ENCODE measurements around the gene PITX2. TPM values are rescaled to one million over a fixed set of nuclear protein-coding genes. Genes with fewer than 3 reads are reported as not detected.

Gene PITX2
- total RNA-seq, 4 donors from 2014 or later: 3.5 to 31.3 (median 18.2) TPM

DNA sequence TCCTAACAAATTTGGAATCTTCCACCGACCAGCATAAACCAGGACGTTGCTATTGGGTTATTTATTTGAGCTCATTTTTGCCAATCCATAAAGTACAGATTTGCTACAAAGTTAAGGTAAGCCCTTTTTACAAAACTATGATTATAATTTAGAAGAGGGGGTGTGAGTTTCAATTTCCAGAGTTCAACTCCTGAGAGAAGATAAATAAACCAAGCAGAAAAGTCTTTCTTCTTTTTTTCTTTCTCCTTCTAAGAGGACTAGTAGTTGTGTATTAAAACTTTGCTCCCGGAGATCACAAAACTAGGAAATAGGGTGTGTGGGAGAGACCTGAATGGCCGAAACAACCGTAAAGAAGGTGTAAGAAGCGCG, 2.6 kb downstream of the PITX2 start:
- ATAC-seq: no peak
- no peaks in the 10 kb centered on the region for H3K36me3 ChIP-seq
- H3K27ac ChIP-seq: peak overlapping the region in 3 of 4 donors; percentile 83 to 87 (median 86)
- WGBS, 2 donors (ENCODE audit: low coverage in 1 of 2): 23 to 49% methylated on average over 6 to 7 of the region's 7 CpGs
- no peak for TF ChIP-seq POLR2AphosphoS5 (IDR thresholded peaks at IDR 0.05)
- no peak for TF ChIP-seq EP300 (IDR thresholded peaks at IDR 0.05)
- TF ChIP-seq, protein P1, sequence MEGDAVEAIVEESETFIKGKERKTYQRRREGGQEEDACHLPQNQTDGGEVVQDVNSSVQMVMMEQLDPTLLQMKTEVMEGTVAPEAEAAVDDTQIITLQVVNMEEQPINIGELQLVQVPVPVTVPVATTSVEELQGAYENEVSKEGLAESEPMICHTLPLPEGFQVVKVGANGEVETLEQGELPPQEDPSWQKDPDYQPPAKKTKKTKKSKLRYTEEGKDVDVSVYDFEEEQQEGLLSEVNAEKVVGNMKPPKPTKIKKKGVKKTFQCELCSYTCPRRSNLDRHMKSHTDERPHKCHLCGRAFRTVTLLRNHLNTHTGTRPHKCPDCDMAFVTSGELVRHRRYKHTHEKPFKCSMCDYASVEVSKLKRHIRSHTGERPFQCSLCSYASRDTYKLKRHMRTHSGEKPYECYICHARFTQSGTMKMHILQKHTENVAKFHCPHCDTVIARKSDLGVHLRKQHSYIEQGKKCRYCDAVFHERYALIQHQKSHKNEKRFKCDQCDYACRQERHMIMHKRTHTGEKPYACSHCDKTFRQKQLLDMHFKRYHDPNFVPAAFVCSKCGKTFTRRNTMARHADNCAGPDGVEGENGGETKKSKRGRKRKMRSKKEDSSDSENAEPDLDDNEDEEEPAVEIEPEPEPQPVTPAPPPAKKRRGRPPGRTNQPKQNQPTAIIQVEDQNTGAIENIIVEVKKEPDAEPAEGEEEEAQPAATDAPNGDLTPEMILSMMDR (IDR thresholded peaks at IDR 0.05): no peak
- TF ChIP-seq POLR2A (IDR thresholded peaks at IDR 0.05): no peak
- peak overlapping the region in 1 of 2 donors; percentile 73 for H3K4me3 ChIP-seq
- H3K4me1 ChIP-seq: peaks cover 0 to 77% (median 0%) of the 10 kb centered on the region in 3 donors
- no peaks in the 10 kb centered on the region for H3K9me3 ChIP-seq
- peaks cover 92% of the 10 kb centered on the region for H3K27me3 ChIP-seq

DNA sequence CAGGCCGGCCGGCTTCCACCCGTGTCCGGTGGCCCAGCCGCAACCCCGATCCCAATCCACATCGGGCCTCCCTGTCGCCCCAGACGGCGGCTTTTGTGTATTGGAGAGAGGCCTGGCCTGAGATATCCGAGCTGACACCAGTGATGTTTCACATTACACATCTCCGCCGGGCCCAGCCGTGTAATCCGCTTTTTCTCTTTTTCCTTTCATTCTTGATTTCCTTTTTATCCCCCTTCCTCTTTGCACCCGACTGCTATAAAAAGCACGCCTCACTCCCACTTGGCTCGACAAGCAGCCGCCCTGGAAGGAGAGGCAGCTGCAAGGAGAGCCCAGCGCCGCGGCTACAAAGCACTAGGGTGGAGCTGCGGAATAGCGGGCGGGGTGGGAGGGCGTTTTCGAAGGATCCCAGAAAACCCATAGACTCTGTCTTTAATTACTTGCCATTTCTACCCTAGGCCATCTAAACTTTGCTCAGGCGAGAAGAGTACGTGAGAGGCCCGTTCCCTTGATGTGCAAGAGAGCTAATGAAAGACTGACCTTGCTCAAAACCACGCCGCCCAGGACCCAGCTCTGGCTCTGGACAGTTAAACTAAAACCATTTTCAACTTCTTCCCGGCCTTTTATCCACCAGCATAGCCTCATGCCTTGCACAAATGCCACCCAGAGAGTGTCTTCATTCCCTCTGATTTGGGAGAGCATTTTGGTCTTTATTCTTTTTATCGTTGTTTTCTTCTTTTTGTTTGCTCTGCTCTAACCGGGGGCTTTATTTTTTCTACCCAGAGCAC, 3.2 kb downstream of the PITX2 start:
- ATAC-seq: no peak
- peaks cover 0 to 77% (median 0%) of the 10 kb centered on the region in 3 donors for H3K4me1 ChIP-seq
- peak overlapping the region in 3 of 4 donors; percentile 83 to 87 (median 86) for H3K27ac ChIP-seq
- no peaks in the 10 kb centered on the region for H3K9me3 ChIP-seq
- H3K27me3 ChIP-seq: peaks cover 92% of the 10 kb centered on the region
- peak overlapping the region in 1 of 2 donors; percentile 73 for H3K4me3 ChIP-seq
- TF ChIP-seq POLR2AphosphoS5 (IDR thresholded peaks at IDR 0.05): no peak
- no peak for TF ChIP-seq EP300 (IDR thresholded peaks at IDR 0.05)
- TF ChIP-seq, protein P1 (IDR thresholded peaks at IDR 0.05): no peak
- no peak for TF ChIP-seq POLR2A (IDR thresholded peaks at IDR 0.05)
- WGBS, 2 donors (ENCODE audit: low coverage in 1 of 2): 24 to 33% methylated on average over 14 to 33 of the region's 35 CpGs
- H3K36me3 ChIP-seq: no peaks in the 10 kb centered on the region

DNA sequence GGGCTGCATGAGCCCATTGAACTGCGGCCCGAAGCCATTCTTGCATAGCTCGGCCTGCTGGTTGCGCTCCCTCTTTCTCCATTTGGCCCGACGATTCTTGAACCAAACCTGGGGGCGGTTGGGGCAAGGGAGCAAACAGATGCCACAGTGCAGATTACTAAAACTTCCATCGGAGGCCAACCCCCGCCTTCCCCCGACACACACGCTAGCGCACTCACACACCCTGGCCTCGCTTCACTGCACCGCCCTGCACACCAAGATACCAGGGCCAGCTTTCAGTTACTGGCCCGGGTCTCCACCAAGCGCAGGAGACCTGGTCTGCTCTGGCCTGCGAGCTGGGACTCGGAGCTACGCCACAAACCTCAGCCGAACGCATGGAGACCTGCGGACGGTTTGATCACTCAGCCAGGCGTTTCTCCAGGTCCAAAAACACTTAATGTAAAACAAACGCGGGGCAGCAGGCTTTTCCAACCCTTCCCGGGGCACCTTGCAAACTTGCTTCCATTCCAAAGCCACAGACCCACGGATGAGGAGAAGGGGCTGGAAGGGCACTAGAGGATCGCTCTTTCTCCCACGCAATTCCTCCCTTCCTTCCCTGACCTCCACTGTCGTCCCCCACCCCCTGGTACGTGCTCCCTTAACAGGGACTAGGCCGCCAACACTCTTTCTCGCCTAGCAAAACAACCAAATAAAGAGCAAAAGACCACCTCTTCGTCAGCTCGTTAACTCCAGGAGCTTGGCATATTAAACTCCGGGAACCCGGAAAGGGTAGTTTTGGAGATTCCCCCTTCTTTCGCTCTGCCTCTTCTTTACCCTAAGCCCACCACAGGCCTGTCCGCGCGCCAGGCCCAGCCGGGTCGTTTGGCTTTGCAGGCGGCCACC, 4.1 kb downstream of the PITX2 start:
- peak overlapping the region in 3 of 4 donors; percentile 83 to 87 (median 86) for H3K27ac ChIP-seq
- peaks cover 0 to 77% (median 0%) of the 10 kb centered on the region in 3 donors for H3K4me1 ChIP-seq
- no peak for ATAC-seq
- 24 to 43% methylated on average over 9 to 19 of the region's 45 CpGs for WGBS, 2 donors (ENCODE audit: low coverage in 1 of 2)
- no peaks in the 10 kb centered on the region for H3K9me3 ChIP-seq
- TF ChIP-seq POLR2AphosphoS5 (IDR thresholded peaks at IDR 0.05): no peak
- TF ChIP-seq EP300 (IDR thresholded peaks at IDR 0.05): no peak
- TF ChIP-seq, protein P1 (IDR thresholded peaks at IDR 0.05): no peak
- TF ChIP-seq POLR2A (IDR thresholded peaks at IDR 0.05): no peak
- peak overlapping the region in 1 of 2 donors; percentile 73 for H3K4me3 ChIP-seq
- H3K27me3 ChIP-seq: peaks cover 94% of the 10 kb centered on the region
- no peaks in the 10 kb centered on the region for H3K36me3 ChIP-seq

DNA sequence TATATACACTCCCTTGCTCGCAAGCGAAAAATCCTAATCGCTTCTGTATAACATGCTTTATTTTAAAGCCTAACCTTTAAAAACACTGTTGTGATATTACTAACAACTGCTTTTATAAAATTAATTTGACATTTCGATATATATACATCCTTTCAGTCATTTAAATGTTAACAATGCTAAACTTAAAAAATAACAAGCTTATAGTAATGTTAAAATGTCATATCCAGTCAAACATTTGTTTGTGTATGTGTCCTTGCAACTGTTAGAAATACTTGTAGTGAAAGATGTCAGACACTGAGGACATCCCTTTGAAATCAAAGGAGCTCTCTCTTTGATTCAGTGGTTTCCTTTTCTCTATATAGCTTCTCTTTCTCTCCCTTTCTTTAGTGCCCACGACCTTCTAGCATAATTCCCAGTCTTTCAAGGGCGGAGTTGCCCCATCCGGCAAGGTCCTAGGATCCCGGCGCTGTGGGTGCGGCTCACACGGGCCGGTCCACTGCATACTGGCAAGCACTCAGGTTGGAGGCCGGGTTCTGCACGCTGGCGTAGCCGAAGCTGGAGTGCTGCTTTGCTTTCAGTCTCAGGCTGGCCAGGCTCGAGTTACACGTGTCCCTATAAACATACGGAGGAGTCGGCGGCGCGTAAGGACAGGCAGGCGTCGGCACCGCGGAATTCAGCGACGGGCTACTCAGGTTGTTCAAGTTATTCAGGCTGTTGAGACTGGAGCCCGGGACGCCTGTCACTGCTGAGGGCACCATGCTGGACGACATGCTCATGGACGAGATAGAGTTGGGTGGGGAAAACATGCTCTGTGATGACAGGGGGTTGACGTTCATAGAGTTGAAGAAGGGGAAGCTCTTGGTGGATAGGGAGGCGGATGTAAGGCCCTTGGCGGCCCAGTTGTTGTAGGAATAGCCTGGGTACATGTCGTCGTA, 5.0 kb downstream of the PITX2 start:
- WGBS, 2 donors (ENCODE audit: low coverage in 1 of 2): 24 to 31% methylated on average over 9 to 16 of the region's 38 CpGs
- peak overlapping the region in 3 of 4 donors; percentile 83 to 87 (median 86) for H3K27ac ChIP-seq
- H3K27me3 ChIP-seq: peaks cover 94% of the 10 kb centered on the region
- peaks cover 0 to 69% (median 0%) of the 10 kb centered on the region in 3 donors for H3K4me1 ChIP-seq
- TF ChIP-seq EP300 (IDR thresholded peaks at IDR 0.05) (no peak), POLR2A (IDR thresholded peaks at IDR 0.05) (peak in 1 of 2 donors; percentile 5), POLR2AphosphoS5 (IDR thresholded peaks at IDR 0.05) (no peak)
- TF ChIP-seq, protein P1 (IDR thresholded peaks at IDR 0.05): no peak
- H3K9me3 ChIP-seq: no peaks in the 10 kb centered on the region
- ATAC-seq: peak; percentile 35
- H3K36me3 ChIP-seq: no peaks in the 10 kb centered on the region
- H3K4me3 ChIP-seq: peak overlapping the region in 1 of 2 donors; percentile 73
